Measurements from ENCODE around the gene PARD6B.
"Not testable (repeated sequence)": the region's sequence is repeated elsewhere in the genome, so short reads cannot be mapped to it uniquely, and the experiment has no call there.

Gene PARD6B

GRCh38 chr20:50777373-50777772 lies 46.0 kb downstream of the PARD6B start:
- ChIA-PET POLR2A (no interaction called here), CTCF (interaction anchor here (1.0 to 1.1 kb wide), 2 partner anchors 24 to 29 kb away, joined by 3 to 6 read pairs; no protein-coding TSS in a partner anchor)
- TF ChIP-seq CTCF (IDR thresholded peaks at IDR 0.05; ENCODE audit: control extremely low read depth, extremely low read depth, low read depth, missing control alignments) = no peak
- DNase-seq (ENCODE audit: extremely low spot score) = no peak

GRCh38 chr20:50778994-50779393 lies 47.6 kb downstream of the PARD6B start:
- POLR2A ChIA-PET; DNase-seq (ENCODE audit: extremely low spot score): not testable (repeated sequence)
- CTCF ChIA-PET = interaction anchor here (1.1 to 4.2 kb wide), 5 partner anchors 10 to 30 kb away, joined by 3 to 18 read pairs (median 6); partner anchors contain the start of gene BCAS4

GRCh38 chr20:50783390-50783789 lies 52.0 kb downstream of the PARD6B start:
- TF ChIP-seq CTCF (IDR thresholded peaks at IDR 0.05; ENCODE audit: control extremely low read depth, extremely low read depth, low read depth, missing control alignments) = no peak
- no peak for DNase-seq (ENCODE audit: extremely low spot score)
- ChIA-PET POLR2A (no interaction called here), CTCF (interaction anchor here (1.0 to 5.7 kb wide), 4 partner anchors 10 to 205 kb away, joined by 3 to 28 read pairs (median 12); partner anchors contain the start of gene BCAS4)

GRCh38 chr20:50783903-50784302 lies 52.5 kb downstream of the PARD6B start:
- TF ChIP-seq CTCF (IDR thresholded peaks at IDR 0.05; ENCODE audit: control extremely low read depth, extremely low read depth, low read depth, missing control alignments) = no peak
- DNase-seq (ENCODE audit: extremely low spot score) = no peak
- POLR2A ChIA-PET = no interaction called here
- CTCF ChIA-PET = interaction anchor here (1.0 to 5.7 kb wide), 4 partner anchors 10 to 204 kb away, joined by 3 to 28 read pairs (median 12); partner anchors contain the start of gene BCAS4

GRCh38 chr20:50784464-50784863 lies 53.1 kb downstream of the PARD6B start:
- DNase-seq (ENCODE audit: extremely low spot score) = no peak
- TF ChIP-seq CTCF (IDR thresholded peaks at IDR 0.05; ENCODE audit: control extremely low read depth, extremely low read depth, low read depth, missing control alignments) = no peak
- POLR2A ChIA-PET = no interaction called here
- CTCF ChIA-PET = interaction anchor here (1.0 to 5.7 kb wide), 4 partner anchors 9 to 203 kb away, joined by 3 to 28 read pairs (median 12); partner anchors contain the start of gene BCAS4

- no peak for TF ChIP-seq CTCF (IDR thresholded peaks at IDR 0.05; ENCODE audit: control extremely low read depth, extremely low read depth, low read depth, missing control alignments)
- CTCF ChIA-PET = interaction anchor here (1.2 to 10.5 kb wide), 5 partner anchors 8 to 194 kb away, joined by 4 to 220 read pairs (median 18); partner anchors contain the start of genes ADNP and BCAS4
- DNase-seq (ENCODE audit: extremely low spot score) = no peak
- POLR2A ChIA-PET = no interaction called here
Measured at GRCh38 chr20:50786703-50787102, 55.3 kb downstream of the PARD6B start.

GRCh38 chr20:50787181-50787580 lies 55.8 kb downstream of the PARD6B start:
- ChIA-PET POLR2A (no interaction called here), CTCF (interaction anchor here (2.1 to 10.5 kb wide), 4 partner anchors 35 to 194 kb away, joined by 4 to 220 read pairs (median 20); partner anchors contain the start of gene ADNP)
- DNase-seq (ENCODE audit: extremely low spot score) = no peak
- TF ChIP-seq CTCF (IDR thresholded peaks at IDR 0.05; ENCODE audit: control extremely low read depth, extremely low read depth, low read depth, missing control alignments) = no peak
